ENCODE measurements around the gene EPYC. TPM values are rescaled to one million over a fixed set of nuclear protein-coding genes. Genes with fewer than 3 reads are reported as not detected.

Gene EPYC
- total and polyA plus RNA-seq, 2 experiments from 2014 or later, result not detected

- TF ChIP-seq CTCF (IDR thresholded peaks at IDR 0.05; ENCODE audit: low read depth, low read length), result no peak
- no peak overlapping the region for H3K4me3 ChIP-seq
- DNase-seq (ENCODE audit: low read depth in 1 of 2, low spot score in 1 of 2), result no peak
- no peaks in the 10 kb centered on the region for H3K27me3 ChIP-seq
- H3K9me3 ChIP-seq (ENCODE audit: low read depth), result no peaks in the 10 kb centered on the region
- no peak overlapping the region for H3K27ac ChIP-seq
- H3K4me1 ChIP-seq (ENCODE audit: low read depth), result no peaks in the 10 kb centered on the region
- H3K36me3 ChIP-seq, result no peaks in the 10 kb centered on the region
These were observed 1.0 kb downstream of the EPYC start for GRCh38 chr12:91003737-91004136.

DNA sequence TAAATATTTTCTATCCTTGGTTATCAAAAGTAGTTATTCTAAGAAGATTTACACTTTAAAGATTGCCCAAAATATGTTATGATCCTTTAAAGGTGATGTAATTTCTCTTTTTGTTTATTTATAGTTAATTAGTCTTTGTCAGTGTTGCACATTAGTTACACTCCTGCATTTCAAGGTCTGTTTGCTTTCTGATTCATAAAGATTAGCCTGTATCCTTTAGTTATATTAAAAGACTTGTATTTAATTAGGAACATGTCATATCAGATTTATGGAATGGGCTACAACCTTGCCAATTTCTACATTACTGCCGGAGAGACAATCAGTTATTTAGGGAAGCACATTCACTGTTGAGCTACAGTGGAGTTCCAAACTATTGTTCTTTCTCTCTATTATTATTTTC, 3.5 kb downstream of the EPYC start:
- H3K4me3 ChIP-seq, result no peak overlapping the region
- DNase-seq (ENCODE audit: low read depth in 1 of 2, low spot score in 1 of 2), result no peak
- no peaks in the 10 kb centered on the region for H3K9me3 ChIP-seq (ENCODE audit: low read depth)
- no peak overlapping the region for H3K27ac ChIP-seq
- TF ChIP-seq CTCF (IDR thresholded peaks at IDR 0.05; ENCODE audit: low read depth, low read length), result no peak
- H3K36me3 ChIP-seq, result no peaks in the 10 kb centered on the region
- no peaks in the 10 kb centered on the region for H3K4me1 ChIP-seq (ENCODE audit: low read depth)
- no peaks in the 10 kb centered on the region for H3K27me3 ChIP-seq

DNA sequence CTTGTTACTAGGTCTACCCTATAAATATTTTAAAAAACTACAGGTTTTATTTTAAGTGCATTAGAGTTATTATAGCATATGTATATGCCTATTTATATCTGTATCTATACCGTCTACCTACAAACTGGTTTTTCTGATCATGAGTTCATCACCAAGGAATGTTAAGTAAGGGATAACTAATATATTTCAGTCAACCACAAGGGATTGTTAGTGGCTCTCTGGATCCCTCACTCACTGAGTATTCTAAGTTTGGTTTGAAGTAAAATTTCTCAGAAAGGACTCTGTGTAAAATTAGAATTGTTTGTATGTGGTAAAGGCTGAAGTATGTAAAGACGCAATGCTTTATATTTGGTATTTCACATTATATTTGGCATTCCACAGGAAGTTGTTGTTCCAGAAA, 4.8 kb downstream of the EPYC start:
- Histone ChIP-seq H3K4me1 (ENCODE audit: low read depth) (peaks cover 3% of the 10 kb centered on the region), H3K36me3 (no peaks in the 10 kb centered on the region), H3K4me3 (no peak overlapping the region), H3K9me3 (ENCODE audit: low read depth) (no peaks in the 10 kb centered on the region), H3K27ac (no peak overlapping the region), H3K27me3 (no peaks in the 10 kb centered on the region)
- DNase-seq (ENCODE audit: low read depth in 1 of 2, low spot score in 1 of 2), result no peak
- TF ChIP-seq CTCF (IDR thresholded peaks at IDR 0.05; ENCODE audit: low read depth, low read length), result no peak

- DNase-seq (ENCODE audit: low read depth in 1 of 2, low spot score in 1 of 2), result no peak
- Histone ChIP-seq H3K9me3 (ENCODE audit: low read depth) (no peaks in the 10 kb centered on the region), H3K27me3 (no peaks in the 10 kb centered on the region), H3K4me3 (no peak overlapping the region), H3K4me1 (ENCODE audit: low read depth) (peaks cover 7% of the 10 kb centered on the region), H3K36me3 (no peaks in the 10 kb centered on the region), H3K27ac (no peak overlapping the region)
- no peak for TF ChIP-seq CTCF (IDR thresholded peaks at IDR 0.05; ENCODE audit: low read depth, low read length)
These were observed 5.2 kb downstream of the EPYC start for GRCh38 chr12:90999527-90999926.

DNA sequence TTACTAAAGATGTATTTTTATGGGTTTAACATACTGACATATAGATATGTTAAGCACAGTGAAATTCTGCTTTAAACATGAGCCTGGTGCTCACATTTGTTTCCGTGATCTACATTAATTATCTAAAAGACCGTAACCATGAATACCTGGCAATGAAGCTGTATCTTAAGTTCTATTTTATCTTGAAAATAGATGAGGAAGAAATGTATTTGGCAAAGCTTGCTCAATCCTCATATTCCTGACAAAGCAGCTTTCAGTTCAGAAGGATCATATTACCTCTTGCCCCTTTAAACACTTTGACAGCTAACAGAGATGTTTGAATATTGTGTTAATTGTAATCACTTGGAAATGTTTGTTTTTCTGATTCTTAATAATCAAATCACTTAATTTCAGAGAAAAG, 9.8 kb downstream of the EPYC start:
- no peak overlapping the region for H3K4me3 ChIP-seq
- no peaks in the 10 kb centered on the region for H3K36me3 ChIP-seq
- H3K9me3 ChIP-seq (ENCODE audit: low read depth), result no peaks in the 10 kb centered on the region
- H3K27ac ChIP-seq, result no peak overlapping the region
- no peak for TF ChIP-seq CTCF (IDR thresholded peaks at IDR 0.05; ENCODE audit: low read depth, low read length)
- H3K4me1 ChIP-seq (ENCODE audit: low read depth), result peaks cover 9% of the 10 kb centered on the region
- H3K27me3 ChIP-seq, result no peaks in the 10 kb centered on the region
- peak in 1 of 2 donors; percentile 40 for DNase-seq (ENCODE audit: low read depth in 1 of 2, low spot score in 1 of 2)

DNA sequence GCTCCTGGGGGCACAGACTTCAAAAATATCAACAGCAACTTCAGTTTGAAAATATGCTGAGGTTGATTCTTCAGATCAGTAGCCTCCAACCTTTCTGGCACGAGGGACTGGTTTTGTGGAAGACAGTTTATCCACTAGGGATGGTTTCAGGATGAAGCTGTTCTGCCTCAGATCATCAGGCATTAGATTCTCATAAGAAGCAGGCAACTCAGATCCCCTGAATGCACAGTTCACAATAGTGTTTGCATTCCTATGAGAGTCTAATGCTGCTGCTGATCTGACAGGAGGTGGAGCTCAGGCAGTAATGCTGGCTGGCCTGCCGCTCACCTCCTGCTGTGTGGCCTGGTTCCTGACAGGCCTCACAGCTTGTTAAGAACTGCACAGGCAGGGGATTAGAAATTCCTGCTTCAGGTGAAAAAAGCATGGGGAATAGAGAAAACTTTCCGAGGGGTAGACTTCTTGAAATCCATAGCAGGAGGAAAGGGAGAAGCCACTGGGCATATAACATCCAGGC, 12.8 kb downstream of the EPYC start:
- Histone ChIP-seq H3K36me3 (no peaks in the 10 kb centered on the region), H3K4me1 (ENCODE audit: low read depth) (peaks cover 9% of the 10 kb centered on the region), H3K4me3 (no peak overlapping the region), H3K9me3 (ENCODE audit: low read depth) (no peaks in the 10 kb centered on the region), H3K27ac (no peak overlapping the region), H3K27me3 (no peaks in the 10 kb centered on the region)
- no peak for TF ChIP-seq CTCF (IDR thresholded peaks at IDR 0.05; ENCODE audit: low read depth, low read length)
- no peak for DNase-seq (ENCODE audit: low read depth in 1 of 2, low spot score in 1 of 2)

Measured in cardiac muscle cell (in vitro differentiated cells and primary cell).